IPS-18c (cell line): Measurements from ENCODE around the gene SGO2.

ENCODE experiments used
- H3K4me3 ChIP-seq: 2 replicates; pipeline ENCODE4 v1.7.0; 2013; ENCODE audit warnings: low read depth, mild to moderate bottlenecking, low read length, moderate library complexity; ENCODE audit not compliant: insufficient read depth
- H3K9me3 ChIP-seq: one replicate; pipeline ENCODE4 v1.6.1; 2013; ENCODE audit warnings: mild to moderate bottlenecking, low read length, moderate library complexity; ENCODE audit not compliant: control insufficient read depth, insufficient read depth

The SGO2 gene

DNA sequence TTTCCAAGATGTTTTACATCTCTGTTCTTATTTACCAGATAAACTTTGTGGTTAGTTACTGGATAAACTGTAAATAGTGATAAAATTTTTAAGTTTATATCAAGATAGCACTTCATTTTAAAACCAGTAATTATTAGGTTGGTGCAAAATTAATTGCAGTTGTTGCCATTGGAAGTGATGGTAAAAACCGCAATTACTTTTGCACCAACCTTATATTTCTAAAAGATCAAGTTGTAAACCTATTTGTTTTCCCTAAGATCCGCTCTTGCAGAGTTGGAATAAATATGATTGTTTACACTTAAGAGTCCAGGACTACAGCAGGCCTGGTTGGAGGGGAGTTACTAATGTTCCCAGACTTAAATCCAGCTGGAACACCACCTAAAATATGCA lies 59.3 kb downstream of the SGO2 start:
- peak overlapping the region; percentile 68; the same call in 1 of the 2 replicates for H3K4me3 ChIP-seq
- H3K9me3 ChIP-seq, result no peaks in the 10 kb centered on the region

DNA sequence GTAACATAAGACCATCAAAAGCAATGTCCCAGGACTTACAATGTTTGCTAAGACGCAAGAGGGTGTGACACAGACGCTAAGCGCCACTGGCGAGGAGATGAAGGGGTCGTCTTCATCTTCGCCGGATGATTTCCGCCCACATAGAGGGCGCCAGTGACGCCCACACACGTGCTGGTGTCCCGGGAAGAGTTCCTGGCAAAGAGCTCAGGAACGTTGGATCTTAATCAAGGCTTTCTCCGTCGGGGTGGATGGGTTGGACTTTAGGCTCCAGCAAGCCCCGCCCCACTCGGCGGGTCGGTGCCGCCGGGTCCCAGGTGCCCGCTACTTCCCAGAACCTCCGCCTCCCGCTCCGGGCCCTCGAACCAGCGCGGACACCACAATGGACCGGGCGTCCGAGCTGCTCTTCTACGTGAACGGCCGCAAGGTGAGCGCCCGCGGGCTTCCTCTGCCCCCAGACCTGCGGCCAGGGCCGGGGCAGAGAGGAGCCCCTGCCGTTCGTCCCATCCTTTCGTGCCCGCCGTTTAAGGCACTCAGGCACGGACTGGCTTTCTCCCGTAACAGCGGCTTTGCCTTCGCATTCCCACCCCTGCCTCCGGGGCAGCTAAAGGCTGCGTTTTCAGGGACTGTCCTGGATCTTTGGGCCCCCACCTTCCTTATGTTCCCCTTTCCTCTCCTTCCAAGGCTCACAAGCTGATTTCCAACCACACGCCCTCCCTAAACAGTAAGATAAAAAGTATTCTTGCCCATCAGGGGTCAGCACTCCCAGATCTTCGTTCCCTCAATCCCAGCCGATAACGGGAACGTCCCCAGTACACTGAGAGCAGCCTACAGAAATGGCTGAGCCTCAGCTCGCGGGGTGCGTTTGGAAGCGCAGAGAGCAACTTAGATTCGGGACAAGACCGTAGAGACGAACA lies 60.0 kb downstream of the SGO2 start, which contains the start of gene AOX1:
TSS of gene AOX1 (plus strand) at position 285 of the 914 bp plus-strand sequence. CDS start at position 380, 95 bp downstream.
- Histone ChIP-seq H3K4me3 (peak within 1 kb of the TSS; percentile 68), H3K9me3 (no peaks in the 10 kb centered on the region)

DNA sequence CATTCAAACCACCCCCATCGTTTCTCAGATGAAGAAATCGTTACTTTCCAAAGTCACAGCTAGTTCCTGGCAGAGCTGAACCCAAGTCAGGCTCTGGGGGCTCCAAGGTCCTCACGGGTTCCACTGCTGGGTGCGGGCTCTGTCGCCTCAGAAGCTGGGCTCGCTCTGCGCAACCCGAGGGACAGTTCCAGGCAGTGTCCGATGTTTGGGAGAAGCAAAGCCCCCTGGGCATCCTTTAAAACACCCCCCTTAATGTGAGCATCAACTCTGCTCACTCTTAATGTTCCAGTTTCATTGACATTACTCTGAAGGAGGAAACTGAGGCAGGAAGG lies 60.6 kb downstream of the SGO2 start:
- Histone ChIP-seq H3K9me3 (no peaks in the 10 kb centered on the region), H3K4me3 (peak overlapping the region; percentile 68; the same call in 1 of the 2 replicates)

DNA sequence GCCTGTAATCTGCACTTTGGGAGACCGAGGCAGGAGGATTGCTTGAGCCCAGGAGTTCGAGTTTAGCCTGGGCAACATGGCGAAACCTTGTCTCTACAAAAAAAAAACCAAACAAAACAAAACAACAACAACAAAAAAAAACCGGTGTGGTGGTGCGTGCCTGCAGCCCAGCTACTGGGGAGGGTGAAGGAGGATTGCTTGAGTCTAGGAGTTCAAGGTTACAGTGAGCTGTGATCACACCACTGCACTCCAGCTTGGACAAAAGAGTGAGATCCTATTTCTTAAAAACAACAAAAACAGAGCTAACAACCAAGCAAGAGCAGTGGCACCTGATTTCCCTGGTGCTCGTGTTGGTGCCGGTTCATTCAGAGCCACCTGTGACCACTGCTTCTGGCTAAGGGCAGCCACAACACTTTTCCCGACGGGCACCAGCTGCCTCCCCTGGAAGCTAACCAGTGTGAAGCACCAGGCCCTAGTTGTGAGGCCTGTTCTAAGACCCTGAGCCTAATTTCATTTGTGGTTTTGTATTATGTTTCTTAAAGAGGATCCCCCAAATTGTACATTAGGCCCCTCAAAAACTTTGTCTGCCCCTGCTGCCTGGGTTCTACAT lies 61.1 kb downstream of the SGO2 start:
- Histone ChIP-seq H3K9me3 (no peaks in the 10 kb centered on the region), H3K4me3 (no peak overlapping the region)

DNA sequence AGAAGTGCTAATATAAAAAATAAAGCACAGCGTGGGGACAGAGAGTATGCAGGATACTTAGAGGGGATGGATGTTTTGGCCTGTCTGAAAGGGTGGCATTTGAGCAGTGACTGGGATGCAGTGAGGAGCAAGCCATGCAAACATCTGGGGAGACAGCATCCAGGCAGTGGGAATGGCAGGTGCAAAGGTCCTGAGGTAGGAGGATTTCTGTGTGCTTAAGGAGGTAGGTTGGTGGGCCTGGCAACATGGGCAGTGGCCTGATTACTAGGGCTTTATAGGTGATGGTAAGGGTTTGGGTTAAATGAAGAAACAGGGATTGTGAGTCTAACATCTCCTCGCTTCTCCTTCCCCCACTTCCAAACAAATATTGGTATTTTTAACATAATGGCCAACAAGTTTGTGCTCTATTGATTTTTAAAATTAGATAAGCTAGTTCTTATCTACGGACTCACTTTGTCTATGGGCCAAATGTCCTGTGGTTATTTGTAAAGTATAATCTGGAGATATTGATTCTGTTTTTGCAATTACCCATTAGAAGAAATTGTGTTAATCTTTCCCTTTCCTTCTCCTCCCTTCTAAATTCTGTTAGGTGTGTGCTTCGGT lies 62.2 kb downstream of the SGO2 start:
- H3K4me3 ChIP-seq, result no peak overlapping the region
- H3K9me3 ChIP-seq, result no peaks in the 10 kb centered on the region

DNA sequence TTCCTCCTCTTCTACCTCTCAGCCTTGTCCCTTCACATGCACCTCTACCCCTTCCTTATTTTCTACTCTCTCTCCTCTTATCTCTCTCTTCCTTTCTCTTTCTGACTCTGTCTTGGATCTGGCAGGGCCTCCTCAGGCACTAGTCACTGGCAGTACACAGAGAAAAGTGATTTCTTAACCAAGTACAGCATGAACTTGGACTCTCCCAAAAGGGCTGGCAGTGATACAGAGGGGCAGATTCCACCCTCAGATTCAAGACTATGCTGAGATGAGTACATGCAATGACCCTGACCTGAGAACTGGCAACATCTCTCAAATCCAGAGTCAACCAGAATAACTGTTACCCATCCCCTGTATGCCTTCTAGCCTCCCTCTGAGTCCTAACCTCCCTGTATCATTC lies 64.1 kb downstream of the SGO2 start:
- H3K4me3 ChIP-seq, result no peak overlapping the region
- H3K9me3 ChIP-seq, result no peaks in the 10 kb centered on the region

DNA sequence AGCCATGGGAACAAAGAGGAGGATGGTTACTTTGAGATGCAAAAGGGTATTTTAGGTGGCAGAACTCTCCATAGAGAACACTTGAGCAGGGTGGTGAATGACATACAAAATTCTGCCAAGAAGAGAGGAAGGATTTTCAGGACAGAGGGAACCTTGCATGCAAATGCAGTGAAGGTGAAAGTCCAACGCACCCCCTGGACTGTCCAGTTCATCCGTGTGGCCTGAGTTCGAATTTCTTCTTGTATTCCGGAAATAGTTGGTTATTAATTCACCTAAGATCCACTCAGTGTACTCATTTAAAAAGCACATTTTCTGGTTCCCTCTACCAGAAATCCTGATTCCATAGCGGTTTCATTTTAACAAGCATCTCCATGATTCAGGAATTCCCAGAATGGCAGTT lies 65.3 kb downstream of the SGO2 start:
- H3K9me3 ChIP-seq, result no peaks in the 10 kb centered on the region

DNA sequence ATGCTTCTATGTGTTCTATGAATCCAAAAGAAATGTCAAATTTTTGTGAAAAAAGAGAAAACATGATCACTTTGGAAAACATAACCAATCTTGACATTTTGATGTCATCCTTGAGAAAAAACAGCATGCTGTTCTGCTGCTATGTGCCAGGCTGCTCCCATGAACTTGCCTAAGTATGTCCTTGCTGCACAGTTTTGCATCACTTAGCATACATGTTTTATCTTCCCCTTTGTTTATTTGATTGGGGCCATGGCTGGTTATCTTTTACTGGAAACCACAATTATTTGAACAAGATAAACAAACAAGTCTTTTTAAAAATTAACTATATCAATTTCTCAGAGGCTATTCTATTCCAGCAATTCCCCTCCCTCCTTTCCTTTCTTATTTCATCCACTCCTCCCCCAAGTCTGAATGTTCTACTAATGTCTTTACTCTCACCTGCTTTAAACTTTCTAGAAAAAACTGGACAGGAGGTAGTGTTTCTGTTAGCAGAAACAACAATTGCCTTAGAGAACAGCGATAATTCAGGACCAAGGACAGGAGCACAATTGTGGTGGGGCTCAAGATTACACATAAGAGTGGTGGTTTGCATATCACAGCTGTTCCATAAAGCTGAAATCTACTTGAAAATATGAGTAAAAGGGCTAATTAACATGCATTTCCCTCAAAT lies 66.5 kb downstream of the SGO2 start:
- no peaks in the 10 kb centered on the region for H3K9me3 ChIP-seq
- no peak overlapping the region for H3K4me3 ChIP-seq

More for the DNA sequence above, 65.3 kb downstream of the SGO2 start:
- no peak overlapping the region for H3K4me3 ChIP-seq

DNA sequence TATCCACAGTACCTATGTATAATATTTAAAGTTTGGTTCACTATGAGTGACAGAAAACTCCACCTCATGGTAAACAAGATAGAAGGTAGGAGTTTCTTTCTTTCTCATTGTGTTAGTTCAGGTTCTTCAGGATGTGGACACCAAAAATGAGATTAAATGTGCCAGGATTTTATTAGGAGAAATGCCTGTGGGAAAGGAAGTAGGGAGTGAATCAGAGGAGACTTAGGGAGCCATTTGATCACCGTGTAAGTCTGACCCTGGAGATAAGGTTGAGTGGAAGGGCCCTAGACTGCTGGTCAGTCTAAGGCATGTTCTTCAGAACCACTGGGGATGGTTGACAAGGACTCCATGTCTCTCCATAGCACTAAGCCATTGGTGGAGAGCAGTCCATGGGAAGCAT lies 67.9 kb downstream of the SGO2 start:
- no peaks in the 10 kb centered on the region for H3K9me3 ChIP-seq
- no peak overlapping the region for H3K4me3 ChIP-seq

DNA sequence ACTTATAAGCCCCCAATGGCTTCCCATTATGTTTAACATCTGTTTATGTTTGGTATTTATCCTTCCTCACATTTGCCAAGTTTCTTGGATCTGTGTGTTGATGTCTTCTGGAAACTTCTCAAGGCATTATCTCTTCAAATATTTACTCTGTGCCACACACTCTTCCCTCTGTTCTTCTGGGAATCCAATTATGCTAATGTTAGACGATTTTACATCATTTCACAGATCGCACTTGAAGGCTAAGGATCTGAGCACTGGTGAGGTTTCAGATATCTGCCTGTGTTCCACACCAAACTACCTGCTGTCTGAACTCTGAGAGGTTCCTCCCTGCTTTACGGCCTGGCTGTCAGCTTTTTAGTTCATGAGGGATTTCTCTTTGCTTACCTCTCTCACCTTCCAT lies 69.9 kb downstream of the SGO2 start:
- H3K4me3 ChIP-seq, result no peak overlapping the region
- no peaks in the 10 kb centered on the region for H3K9me3 ChIP-seq

DNA sequence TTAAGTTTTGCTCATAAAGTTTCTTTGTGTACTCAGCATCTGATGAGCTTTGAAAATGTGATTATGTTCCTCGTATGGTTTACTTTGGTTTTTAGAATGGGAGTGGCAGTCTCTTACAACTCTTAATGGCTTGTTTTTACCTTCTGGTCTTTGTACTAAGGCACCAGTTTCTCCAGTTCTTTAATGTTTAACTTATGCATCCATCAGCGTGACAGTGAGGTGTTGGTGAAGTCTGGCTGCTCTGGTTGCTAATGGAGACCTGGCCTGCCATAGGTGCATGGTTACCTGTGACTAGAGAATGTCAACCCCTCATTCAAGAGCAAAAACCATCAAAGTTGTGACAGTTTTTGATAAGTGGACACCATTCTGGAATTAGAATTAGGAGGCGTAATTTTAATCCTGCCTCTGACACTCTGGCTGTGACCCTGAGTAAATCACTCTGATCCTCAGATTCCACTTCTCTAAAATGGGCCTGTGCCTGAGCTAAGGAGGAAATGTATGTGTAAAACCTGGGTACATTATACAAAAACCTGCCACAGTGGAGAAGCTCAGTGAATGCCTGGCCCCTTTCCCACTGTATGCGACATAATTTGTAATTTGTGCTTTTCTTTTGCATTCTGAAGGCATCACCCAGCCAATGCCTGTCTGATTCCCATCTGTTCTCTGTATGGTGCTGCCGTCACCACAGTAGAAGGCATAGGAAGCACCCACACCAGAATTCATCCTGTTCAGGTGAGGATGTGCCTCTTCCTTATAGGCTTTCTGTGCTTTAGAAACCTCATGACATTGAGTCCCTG lies 71.0 kb downstream of the SGO2 start:
- no peaks in the 10 kb centered on the region for H3K9me3 ChIP-seq
- no peak overlapping the region for H3K4me3 ChIP-seq

DNA sequence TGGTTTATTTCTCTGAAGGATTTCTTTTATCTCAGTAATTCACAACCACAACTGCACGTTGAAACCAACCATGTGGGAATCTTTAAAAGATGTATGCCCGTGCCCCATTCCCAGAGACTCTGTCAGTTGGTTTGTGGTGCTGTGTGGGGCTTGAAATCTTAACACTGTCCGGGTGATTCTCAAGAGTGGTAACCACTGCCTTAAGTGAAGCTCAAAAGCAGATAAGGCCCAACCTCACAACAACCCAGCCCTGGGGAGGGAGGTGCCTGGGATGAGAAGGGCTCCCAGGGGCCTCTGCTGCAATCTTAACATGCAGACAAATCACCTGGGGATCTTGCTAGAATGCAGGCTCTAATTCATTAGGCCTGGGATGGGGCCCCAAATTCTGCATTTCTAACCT lies 73.2 kb downstream of the SGO2 start:
- Histone ChIP-seq H3K9me3 (no peaks in the 10 kb centered on the region), H3K4me3 (no peak overlapping the region)

DNA sequence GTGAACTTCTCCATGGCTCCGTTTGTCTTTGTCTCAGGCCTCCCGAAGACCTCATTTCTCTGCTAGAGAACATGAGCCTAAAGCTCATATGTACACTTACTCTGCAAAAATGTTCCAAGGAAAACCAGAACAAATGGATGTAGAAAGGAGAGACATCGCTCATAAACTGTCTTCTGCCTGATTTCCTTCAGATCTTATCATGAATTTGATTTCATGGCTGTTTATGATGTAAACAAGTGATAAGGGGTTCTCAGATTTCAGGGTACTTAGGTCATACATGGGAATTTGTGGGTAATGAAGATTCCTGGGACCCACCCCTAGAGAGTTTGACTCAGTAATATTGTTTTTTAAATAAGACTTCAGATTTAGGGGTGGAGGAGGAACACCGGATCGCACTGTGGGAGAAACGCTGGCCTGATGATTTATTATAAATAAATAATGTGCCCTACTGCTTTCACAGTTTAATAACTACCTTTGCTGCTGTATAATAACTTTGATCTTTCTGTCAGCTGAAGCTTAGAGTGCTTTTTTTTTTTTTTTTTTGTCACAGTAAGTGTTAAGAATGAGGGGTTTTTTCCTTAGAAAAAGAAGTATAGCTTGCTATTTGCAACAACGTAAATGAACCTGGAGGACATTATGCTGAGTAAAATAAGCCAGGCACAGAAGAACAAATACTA lies 74.7 kb downstream of the SGO2 start:
- no peaks in the 10 kb centered on the region for H3K9me3 ChIP-seq
- H3K4me3 ChIP-seq, result no peak overlapping the region

DNA sequence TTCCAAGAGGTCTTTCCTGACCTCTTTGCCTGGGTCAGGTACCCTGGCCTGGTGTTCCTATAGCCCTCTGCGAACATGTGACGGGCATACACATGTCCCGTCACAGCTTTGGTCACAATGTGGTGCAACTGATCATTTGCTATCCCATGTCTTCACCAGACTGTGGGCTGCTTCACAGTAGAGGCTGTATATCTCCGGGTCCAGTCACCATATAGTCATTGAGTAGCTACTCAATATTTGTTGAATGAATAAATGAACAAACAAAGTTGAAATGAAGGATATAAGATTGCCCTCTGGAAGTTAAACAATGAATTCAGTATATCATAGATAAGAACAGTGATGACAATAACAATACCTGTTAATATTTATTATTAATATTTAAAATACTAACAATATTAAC lies 76.6 kb downstream of the SGO2 start:
- H3K9me3 ChIP-seq, result no peaks in the 10 kb centered on the region
- no peak overlapping the region for H3K4me3 ChIP-seq

DNA sequence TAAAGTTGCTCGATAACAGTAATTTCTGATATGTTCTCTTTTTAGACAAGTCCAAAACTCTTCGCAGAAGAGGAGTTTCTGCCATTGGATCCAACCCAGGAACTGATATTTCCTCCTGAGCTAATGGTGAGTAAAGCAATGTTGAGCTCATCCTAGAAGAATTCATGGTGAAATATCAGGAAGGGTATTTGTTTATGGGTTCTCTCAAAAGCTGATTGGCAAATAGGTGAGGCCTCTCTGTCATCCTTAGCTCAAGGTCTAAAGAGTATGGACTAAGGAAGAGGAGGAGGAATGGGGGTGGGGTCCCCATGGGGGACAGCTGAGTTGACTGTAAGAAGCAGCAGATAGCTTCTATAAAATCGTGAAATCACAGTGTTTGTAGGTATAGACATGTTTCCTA lies 78.0 kb downstream of the SGO2 start:
- no peak overlapping the region for H3K4me3 ChIP-seq
- no peaks in the 10 kb centered on the region for H3K9me3 ChIP-seq

DNA sequence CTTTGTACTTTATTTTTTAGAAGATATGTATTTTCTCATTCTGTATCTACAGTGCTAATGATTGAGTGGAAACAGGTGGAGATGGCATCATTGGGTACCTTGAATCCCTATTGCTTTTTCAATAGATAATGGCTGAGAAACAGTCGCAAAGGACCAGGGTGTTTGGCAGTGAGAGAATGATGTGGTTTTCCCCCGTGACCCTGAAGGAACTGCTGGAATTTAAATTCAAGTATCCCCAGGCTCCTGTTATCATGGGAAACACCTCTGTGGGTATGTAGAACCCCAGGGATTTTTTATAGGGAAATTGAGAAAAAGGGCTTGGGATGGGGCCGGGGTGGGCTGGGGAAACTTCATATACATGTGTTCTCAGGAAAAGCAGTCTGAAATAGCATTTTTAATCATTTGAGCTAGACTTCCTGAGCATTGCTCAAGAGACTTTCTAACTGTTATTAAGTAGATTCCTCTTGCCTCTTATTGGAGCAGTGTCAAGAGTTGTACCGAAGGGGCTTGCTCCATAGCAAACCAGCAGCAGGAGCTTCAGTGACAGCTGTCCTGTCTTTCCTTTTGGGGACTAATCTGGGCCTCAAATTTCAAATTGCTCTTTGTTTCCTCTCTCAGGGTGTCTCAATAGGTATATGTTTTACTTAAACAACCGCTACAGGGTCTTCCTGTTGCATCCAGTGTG lies 78.7 kb downstream of the SGO2 start:
- H3K9me3 ChIP-seq, result no peaks in the 10 kb centered on the region

More for the DNA sequence above, 78.7 kb downstream of the SGO2 start:
- no peak overlapping the region for H3K4me3 ChIP-seq
